Thoracic aorta (tissue), 2 donors: ENCODE results near the gene TRRAP. TPM values are rescaled to one million over a fixed set of nuclear protein-coding genes. Genes with fewer than 3 reads are reported as not detected.
A peak's percentile ranks its signal among the peaks of the same experiment; 100 is the strongest.

ENCODE experiments used
- ATAC-seq: fragments of 150-250 bp; one replicate; pipeline ENCODE4 v1.8.0; 2017; ENCODE audit warnings: low read depth; ENCODE audit not compliant: insufficient number of reproducible peaks, low FRiP score
- DNase-seq: peaks from one replicate; pipeline ENCODE4 v3.0.0-alpha.2; 2020; ENCODE audit warnings: low spot score
- H3K27ac ChIP-seq, 2 donors: fragments of 200-600 bp; sonication (generic); 1 replicate in 1 of 2; 2 replicates in 1 of 2; pipeline ENCODE4 v1.5.1; 2016; ENCODE audit warnings: mild to moderate bottlenecking in 2 of 2, moderate library complexity in 2 of 2
- H3K27me3 ChIP-seq: fragments of 200-600 bp; sonication (generic); replicated peaks from 2 replicates; pipeline ENCODE4 v1.6.0; 2016; ENCODE audit warnings: mild to moderate bottlenecking; ENCODE audit not compliant: insufficient read depth
- H3K36me3 ChIP-seq: fragments of 200-600 bp; sonication (generic); one replicate; pipeline ENCODE4 v1.5.1; 2016
- H3K4me1 ChIP-seq, 2 donors: fragments of 200-600 bp; sonication (generic); 1 replicate in 1 of 2; 2 replicates in 1 of 2; pipeline versions ENCODE4 v1.5.1 to v1.6.0; 2016; ENCODE audit warnings: low read depth in 2 of 2, mild to moderate bottlenecking in 1 of 2; ENCODE audit not compliant: control insufficient read depth in 1 of 2
- H3K4me3 ChIP-seq: fragments of 200-600 bp; sonication (generic); 2 replicates; pipeline ENCODE4 v1.5.1; 2016; ENCODE audit warnings: mild to moderate bottlenecking
- H3K9me3 ChIP-seq: fragments of 200-600 bp; sonication (generic); 2 replicates; pipeline ENCODE4 v1.5.1; 2016
- total RNA-seq, 2 donors: library from RNA; depleted of rRNA; stranded (reverse); fragments of >200 nt; gene quantifications; one replicate each; pipeline versions ENCODE4 v1.1.0 to v1.2.3, GENCODE V29; 2016
- TF ChIP-seq, protein P1 (sequence below): fragments of 200-600 bp; sonication (generic); IDR thresholded peaks from one replicate; pipeline ENCODE4 v1.5.1; 2019; ENCODE audit warnings: antibody characterized with exemption

Gene TRRAP
- total RNA-seq, 2 donors from 2014 or later, result 44.8 to 49.5 TPM

GRCh38 chr7:99000196-99000903 lies 122.0 kb downstream of the TRRAP start:
- peaks cover 0 to 14% of the 10 kb centered on the region in 2 donors for H3K4me1 ChIP-seq
- TF ChIP-seq, protein P1, sequence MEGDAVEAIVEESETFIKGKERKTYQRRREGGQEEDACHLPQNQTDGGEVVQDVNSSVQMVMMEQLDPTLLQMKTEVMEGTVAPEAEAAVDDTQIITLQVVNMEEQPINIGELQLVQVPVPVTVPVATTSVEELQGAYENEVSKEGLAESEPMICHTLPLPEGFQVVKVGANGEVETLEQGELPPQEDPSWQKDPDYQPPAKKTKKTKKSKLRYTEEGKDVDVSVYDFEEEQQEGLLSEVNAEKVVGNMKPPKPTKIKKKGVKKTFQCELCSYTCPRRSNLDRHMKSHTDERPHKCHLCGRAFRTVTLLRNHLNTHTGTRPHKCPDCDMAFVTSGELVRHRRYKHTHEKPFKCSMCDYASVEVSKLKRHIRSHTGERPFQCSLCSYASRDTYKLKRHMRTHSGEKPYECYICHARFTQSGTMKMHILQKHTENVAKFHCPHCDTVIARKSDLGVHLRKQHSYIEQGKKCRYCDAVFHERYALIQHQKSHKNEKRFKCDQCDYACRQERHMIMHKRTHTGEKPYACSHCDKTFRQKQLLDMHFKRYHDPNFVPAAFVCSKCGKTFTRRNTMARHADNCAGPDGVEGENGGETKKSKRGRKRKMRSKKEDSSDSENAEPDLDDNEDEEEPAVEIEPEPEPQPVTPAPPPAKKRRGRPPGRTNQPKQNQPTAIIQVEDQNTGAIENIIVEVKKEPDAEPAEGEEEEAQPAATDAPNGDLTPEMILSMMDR, result no peak
- H3K9me3 ChIP-seq, result no peaks in the 10 kb centered on the region
- H3K36me3 ChIP-seq, result peaks cover 39% of the 10 kb centered on the region
- ATAC-seq, result no peak
- H3K4me3 ChIP-seq, result no peak overlapping the region
- no peaks in the 10 kb centered on the region for H3K27me3 ChIP-seq
- no peak overlapping the region for H3K27ac ChIP-seq
- DNase-seq, result no peak

- Histone ChIP-seq H3K27ac (no peak overlapping the region), H3K9me3 (no peaks in the 10 kb centered on the region), H3K4me1 (peaks cover 0 to 14% of the 10 kb centered on the region in 2 donors), H3K4me3 (no peak overlapping the region), H3K27me3 (no peaks in the 10 kb centered on the region), H3K36me3 (peaks cover 40% of the 10 kb centered on the region)
- TF ChIP-seq, protein P1, result no peak
- no peak for ATAC-seq
- no peak for DNase-seq
Measured at GRCh38 chr7:99000904-99001465, 122.7 kb downstream of the TRRAP start.

GRCh38 chr7:99001482-99002147 lies 123.3 kb downstream of the TRRAP start:
- Histone ChIP-seq H3K9me3 (no peaks in the 10 kb centered on the region), H3K36me3 (peaks cover 44% of the 10 kb centered on the region), H3K4me1 (peaks cover 0 to 14% of the 10 kb centered on the region in 2 donors), H3K27me3 (no peaks in the 10 kb centered on the region), H3K4me3 (no peak overlapping the region), H3K27ac (no peak overlapping the region)
- DNase-seq, result no peak
- TF ChIP-seq, protein P1, result no peak
- ATAC-seq, result no peak

- no peaks in the 10 kb centered on the region for H3K9me3 ChIP-seq
- H3K36me3 ChIP-seq, result peaks cover 50% of the 10 kb centered on the region
- no peak for DNase-seq
- TF ChIP-seq, protein P1, result no peak
- peak overlapping the region in 1 of 2 donors; percentile 60 for H3K27ac ChIP-seq
- ATAC-seq, result no peak
- no peaks in the 10 kb centered on the region for H3K27me3 ChIP-seq
- H3K4me3 ChIP-seq, result no peak overlapping the region
- peaks cover 0 to 14% of the 10 kb centered on the region in 2 donors for H3K4me1 ChIP-seq
Measured at GRCh38 chr7:99002148-99002826, 124.0 kb downstream of the TRRAP start.

DNA sequence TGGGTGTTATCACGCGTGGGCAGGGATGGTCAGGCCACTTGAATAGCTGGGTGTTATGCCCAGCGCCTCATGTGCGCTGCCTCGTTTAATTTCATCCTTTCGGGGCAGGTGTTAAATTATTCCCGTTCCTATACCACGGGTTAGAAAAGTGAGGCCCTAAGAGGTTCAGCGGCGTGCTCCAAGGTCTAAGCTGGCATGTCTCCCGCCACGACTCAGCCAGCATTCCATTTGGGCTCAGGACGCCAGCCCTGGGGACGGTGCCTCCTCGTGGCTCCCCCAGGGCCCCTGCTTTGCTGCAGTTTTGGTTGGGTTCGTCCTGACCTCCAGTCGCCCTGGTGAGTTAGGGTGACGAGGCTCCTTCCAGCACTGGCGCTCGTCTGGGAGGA lies 124.5 kb downstream of the TRRAP start:
- Histone ChIP-seq H3K9me3 (no peaks in the 10 kb centered on the region), H3K27ac (peak overlapping the region in 1 of 2 donors; percentile 60), H3K4me3 (no peak overlapping the region), H3K36me3 (peaks cover 50% of the 10 kb centered on the region), H3K27me3 (no peaks in the 10 kb centered on the region), H3K4me1 (peaks cover 0 to 14% of the 10 kb centered on the region in 2 donors)
- ATAC-seq (no peak), DNase-seq (no peak)
- TF ChIP-seq, protein P1, result no peak
